D721Med (cell line): ENCODE measurements around the gene SPRR2A.
"Not testable (repeated sequence)": the region's sequence is repeated elsewhere in the genome, so short reads cannot be mapped to it uniquely, and the experiment has no call there.

Source experiments
- DNase-seq: peaks from one replicate; pipeline ENCODE4 v3.0.0; 2011; ENCODE audit warnings: low spot score; ENCODE audit not compliant: insufficient read length
- FAIRE-seq: peaks from 2 replicates; lab custom pipeline; 2011; peaks lifted over from hg19 to GRCh38; lab: Jason Lieb, UNC
- CTCF ChIP-seq: IDR thresholded peaks from 2 replicates; pipeline ENCODE4 v1.5.1; 2012; ENCODE audit warnings: mild to moderate bottlenecking, control low read depth; ENCODE audit not compliant: insufficient read depth; ENCODE audit errors: missing control alignments

The SPRR2A gene

GRCh38 chr1:153072806-153073726, 15.8 kb upstream of the SPRR2A start:
- no peak for DNase-seq
- FAIRE-seq = no peak
- no peak for TF ChIP-seq CTCF

GRCh38 chr1:153071511-153071910, 14.2 kb upstream of the SPRR2A start, which contains the start of gene SPRR2B:
Gene SPRR2B, minus strand, starts transcription at chr1:153071611. Its CDS starts 772 bp downstream, at chr1:153070839.
- FAIRE-seq (no peak), DNase-seq (no peak)
- TF ChIP-seq CTCF = no peak

- DNase-seq (no peak), FAIRE-seq (no peak)
- TF ChIP-seq CTCF = no peak
These were observed 12.9 kb upstream of the SPRR2A start for GRCh38 chr1:153070243-153070642.

- no peak for FAIRE-seq
- TF ChIP-seq CTCF = no peak
- DNase-seq = no peak
These were observed 1.8 kb upstream of the SPRR2A start for GRCh38 chr1:153058826-153059784.

- TF ChIP-seq CTCF = no peak
- DNase-seq = no peak
- FAIRE-seq = no peak
These were observed 842 bp upstream of the SPRR2A start for GRCh38 chr1:153058154-153058553.

GRCh38 chr1:153056111-153056510, 1.2 kb downstream of the SPRR2A start:
- FAIRE-seq, DNase-seq: not testable (repeated sequence)

GRCh38 chr1:153049211-153049610, 8.1 kb downstream of the SPRR2A start:
- no peak for TF ChIP-seq CTCF
- FAIRE-seq (no peak), DNase-seq (no peak)
